ENCODE results near the gene TGIF2. TPM values are rescaled to one million over a fixed set of nuclear protein-coding genes. Genes with fewer than 3 reads are reported as not detected.

Gene TGIF2
- total and polyA plus RNA-seq, 2 donors (not counting 1 experiment from before 2014, with no cell fraction given) = 24.0 to 45.6 TPM

GRCh38 chr20:36525620-36526365 lies 47.6 kb upstream of the TGIF2 start:
- no peak overlapping the region for H3K4me3 Mint-ChIP-seq
- no peak overlapping the region for H2AFZ ChIP-seq (ENCODE audit: insufficient read depth, low read depth, low read length, poor library complexity, severe bottlenecking)
- TF ChIP-seq, protein P1, sequence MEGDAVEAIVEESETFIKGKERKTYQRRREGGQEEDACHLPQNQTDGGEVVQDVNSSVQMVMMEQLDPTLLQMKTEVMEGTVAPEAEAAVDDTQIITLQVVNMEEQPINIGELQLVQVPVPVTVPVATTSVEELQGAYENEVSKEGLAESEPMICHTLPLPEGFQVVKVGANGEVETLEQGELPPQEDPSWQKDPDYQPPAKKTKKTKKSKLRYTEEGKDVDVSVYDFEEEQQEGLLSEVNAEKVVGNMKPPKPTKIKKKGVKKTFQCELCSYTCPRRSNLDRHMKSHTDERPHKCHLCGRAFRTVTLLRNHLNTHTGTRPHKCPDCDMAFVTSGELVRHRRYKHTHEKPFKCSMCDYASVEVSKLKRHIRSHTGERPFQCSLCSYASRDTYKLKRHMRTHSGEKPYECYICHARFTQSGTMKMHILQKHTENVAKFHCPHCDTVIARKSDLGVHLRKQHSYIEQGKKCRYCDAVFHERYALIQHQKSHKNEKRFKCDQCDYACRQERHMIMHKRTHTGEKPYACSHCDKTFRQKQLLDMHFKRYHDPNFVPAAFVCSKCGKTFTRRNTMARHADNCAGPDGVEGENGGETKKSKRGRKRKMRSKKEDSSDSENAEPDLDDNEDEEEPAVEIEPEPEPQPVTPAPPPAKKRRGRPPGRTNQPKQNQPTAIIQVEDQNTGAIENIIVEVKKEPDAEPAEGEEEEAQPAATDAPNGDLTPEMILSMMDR (IDR thresholded peaks at IDR 0.05) = no peak
- no peak for TF ChIP-seq EZH2 (IDR thresholded peaks at IDR 0.05; ENCODE audit: borderline replicate concordance, insufficient read depth, low read depth, low read length, poor library complexity, severe bottlenecking)
- WGBS (ENCODE audit: insufficient coverage) = 97% methylated on average over 15 of the region's 17 CpGs
- ChIA-PET CTCF (no interaction called here), POLR2A (no interaction called here)
- no peaks in the 10 kb centered on the region for H4K20me1 ChIP-seq (ENCODE audit: control insufficient read depth, insufficient read depth, low read length, poor library complexity, severe bottlenecking)
- H3K27ac ChIP-seq (ENCODE audit: low read length in 2 of 2) = no peak overlapping the region
- H3K36me3 ChIP-seq (replicated peaks in 1 of 2; ENCODE audit: control extremely low read depth in 1 of 2, control insufficient read depth in 1 of 2, extremely low read depth in 1 of 2, insufficient read depth in 2 of 2, low read length in 1 of 2) = peaks cover 2 to 34% of the 10 kb centered on the region in 2 experiments
- peaks cover 4% of the 10 kb centered on the region for H3K79me2 ChIP-seq (ENCODE audit: control insufficient read depth, insufficient read depth, low read length)
- H3K9ac ChIP-seq (ENCODE audit: low read length) = no peak overlapping the region
- DNase-seq (no peak), ATAC-seq (ENCODE audit: low read depth) (no peak)
- no peak overlapping the region for H3K4me3 ChIP-seq (ENCODE audit: control extremely low read depth in 1 of 5, extremely low read depth in 1 of 5, insufficient read depth in 1 of 5, low read depth in 2 of 5, low read length in 4 of 5)
- H3K9me3 ChIP-seq (ENCODE audit: control extremely low read depth in 1 of 3, control insufficient read depth in 2 of 3, insufficient read depth in 1 of 3, low read length in 2 of 3) = no peaks in the 10 kb centered on the region
- no peaks in the 10 kb centered on the region for H3K27me3 ChIP-seq (replicated peaks in 1 of 4; ENCODE audit: control extremely low read depth in 1 of 4, control insufficient read depth in 3 of 4, insufficient read depth in 4 of 4, low read length in 3 of 4)
- no peak overlapping the region for H3K4me2 ChIP-seq (replicated peaks; ENCODE audit: low read depth, low read length, poor library complexity, severe bottlenecking)
- intact Hi-C loops (cut with micrococcal nuclease) = no loop called here
- H3K4me1 Mint-ChIP-seq = peaks cover 12% of the 10 kb centered on the region
- peaks cover 14 to 15% of the 10 kb centered on the region in 2 donors for H3K4me1 ChIP-seq (ENCODE audit: control insufficient read depth in 2 of 2, insufficient read depth in 2 of 2, low read length in 2 of 2)
- no peak overlapping the region for H3K27ac Mint-ChIP-seq
- no peaks in the 10 kb centered on the region for H3K27me3 Mint-ChIP-seq
- H3K9me3 Mint-ChIP-seq (ENCODE audit: insufficient read depth) = no peaks in the 10 kb centered on the region

GRCh38 chr20:36526521-36527011 lies 46.8 kb upstream of the TGIF2 start:
- TF ChIP-seq, protein P1 (IDR thresholded peaks at IDR 0.05) = no peak
- TF ChIP-seq EZH2 (IDR thresholded peaks at IDR 0.05; ENCODE audit: borderline replicate concordance, insufficient read depth, low read depth, low read length, poor library complexity, severe bottlenecking) = no peak
- 97% methylated on average over 26 of the region's 29 CpGs for WGBS (ENCODE audit: insufficient coverage)
- no peaks in the 10 kb centered on the region for H3K9me3 Mint-ChIP-seq (ENCODE audit: insufficient read depth)
- POLR2A ChIA-PET = no interaction called here
- no peak overlapping the region for H3K27ac Mint-ChIP-seq
- Histone ChIP-seq H3K9ac (ENCODE audit: low read length) (no peak overlapping the region), H3K27ac (ENCODE audit: low read length in 2 of 2) (no peak overlapping the region), H3K4me2 (replicated peaks; ENCODE audit: low read depth, low read length, poor library complexity, severe bottlenecking) (no peak overlapping the region), H3K4me3 (ENCODE audit: control extremely low read depth in 1 of 5, extremely low read depth in 1 of 5, insufficient read depth in 1 of 5, low read depth in 2 of 5, low read length in 4 of 5) (no peak overlapping the region), H3K36me3 (replicated peaks in 1 of 2; ENCODE audit: control extremely low read depth in 1 of 2, control insufficient read depth in 1 of 2, extremely low read depth in 1 of 2, insufficient read depth in 2 of 2, low read length in 1 of 2) (peaks cover 2 to 34% of the 10 kb centered on the region in 2 experiments), H4K20me1 (ENCODE audit: control insufficient read depth, insufficient read depth, low read length, poor library complexity, severe bottlenecking) (no peaks in the 10 kb centered on the region), H2AFZ (ENCODE audit: insufficient read depth, low read depth, low read length, poor library complexity, severe bottlenecking) (no peak overlapping the region), H3K79me2 (ENCODE audit: control insufficient read depth, insufficient read depth, low read length) (peaks cover 4% of the 10 kb centered on the region), H3K27me3 (replicated peaks in 1 of 4; ENCODE audit: control extremely low read depth in 1 of 4, control insufficient read depth in 3 of 4, insufficient read depth in 4 of 4, low read length in 3 of 4) (no peaks in the 10 kb centered on the region), H3K9me3 (ENCODE audit: control extremely low read depth in 1 of 3, control insufficient read depth in 2 of 3, insufficient read depth in 1 of 3, low read length in 2 of 3) (no peaks in the 10 kb centered on the region), H3K4me1 (ENCODE audit: control insufficient read depth in 2 of 2, insufficient read depth in 2 of 2, low read length in 2 of 2) (peaks cover 14 to 15% of the 10 kb centered on the region in 2 donors)
- ATAC-seq (ENCODE audit: low read depth) (no peak), DNase-seq (no peak)
- H3K4me3 Mint-ChIP-seq = no peak overlapping the region
- intact Hi-C loops (cut with micrococcal nuclease) = no loop called here
- H3K4me1 Mint-ChIP-seq = peaks cover 12% of the 10 kb centered on the region
- H3K27me3 Mint-ChIP-seq = no peaks in the 10 kb centered on the region
- CTCF ChIA-PET = no interaction called here

Data from B cell (primary cell).